Astrocyte of the cerebellum (primary cell): ENCODE results near the gene OTULIN.

ENCODE experiments used
- DNase-seq: peaks from one replicate; pipeline ENCODE4 v3.0.0-alpha.2; 2011; ENCODE audit warnings: low read depth
- H3K4me3 ChIP-seq: 2 replicates; pipeline ENCODE4 v1.5.1; 2011; ENCODE audit warnings: mild to moderate bottlenecking, low read depth, low read length, moderate library complexity
- in situ Hi-C: cut with HindIII; loops from 2 replicates; pipeline ENCODE4 v1.10.0; 2017; ENCODE audit warnings: low sequenced_read_pairs
- TF ChIP-seq, protein P1 (sequence below): IDR thresholded peaks from 2 replicates; pipeline ENCODE4 v1.5.1; 2012; ENCODE audit warnings: low read length, low read depth, moderate library complexity, mild to moderate bottlenecking; ENCODE audit errors: missing control alignments

OTULIN gene

DNA sequence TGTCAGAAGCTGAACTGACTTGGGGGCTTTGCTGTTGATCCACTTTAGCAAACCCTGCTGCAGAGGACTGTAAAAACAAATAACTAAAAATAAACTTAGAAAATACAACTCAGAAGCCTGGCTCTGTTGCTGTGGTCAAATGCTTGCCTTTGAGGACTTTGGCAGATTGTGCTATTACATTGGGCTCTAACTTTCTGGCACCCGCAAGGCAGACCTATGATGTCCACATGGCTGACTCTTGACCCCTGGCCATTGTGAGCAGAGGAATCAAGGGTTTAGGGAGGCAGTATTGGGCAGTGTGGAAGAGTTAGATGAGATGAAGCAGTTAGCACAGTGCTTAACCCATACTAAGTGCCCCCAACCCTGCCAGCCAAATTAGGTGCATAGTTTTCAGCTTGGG lies 34.0 kb downstream of the OTULIN start:
- no peak for DNase-seq
- H3K4me3 ChIP-seq: no peak overlapping the region
- in situ Hi-C loops: no loop called here
- TF ChIP-seq, protein P1, sequence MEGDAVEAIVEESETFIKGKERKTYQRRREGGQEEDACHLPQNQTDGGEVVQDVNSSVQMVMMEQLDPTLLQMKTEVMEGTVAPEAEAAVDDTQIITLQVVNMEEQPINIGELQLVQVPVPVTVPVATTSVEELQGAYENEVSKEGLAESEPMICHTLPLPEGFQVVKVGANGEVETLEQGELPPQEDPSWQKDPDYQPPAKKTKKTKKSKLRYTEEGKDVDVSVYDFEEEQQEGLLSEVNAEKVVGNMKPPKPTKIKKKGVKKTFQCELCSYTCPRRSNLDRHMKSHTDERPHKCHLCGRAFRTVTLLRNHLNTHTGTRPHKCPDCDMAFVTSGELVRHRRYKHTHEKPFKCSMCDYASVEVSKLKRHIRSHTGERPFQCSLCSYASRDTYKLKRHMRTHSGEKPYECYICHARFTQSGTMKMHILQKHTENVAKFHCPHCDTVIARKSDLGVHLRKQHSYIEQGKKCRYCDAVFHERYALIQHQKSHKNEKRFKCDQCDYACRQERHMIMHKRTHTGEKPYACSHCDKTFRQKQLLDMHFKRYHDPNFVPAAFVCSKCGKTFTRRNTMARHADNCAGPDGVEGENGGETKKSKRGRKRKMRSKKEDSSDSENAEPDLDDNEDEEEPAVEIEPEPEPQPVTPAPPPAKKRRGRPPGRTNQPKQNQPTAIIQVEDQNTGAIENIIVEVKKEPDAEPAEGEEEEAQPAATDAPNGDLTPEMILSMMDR: no peak

DNA sequence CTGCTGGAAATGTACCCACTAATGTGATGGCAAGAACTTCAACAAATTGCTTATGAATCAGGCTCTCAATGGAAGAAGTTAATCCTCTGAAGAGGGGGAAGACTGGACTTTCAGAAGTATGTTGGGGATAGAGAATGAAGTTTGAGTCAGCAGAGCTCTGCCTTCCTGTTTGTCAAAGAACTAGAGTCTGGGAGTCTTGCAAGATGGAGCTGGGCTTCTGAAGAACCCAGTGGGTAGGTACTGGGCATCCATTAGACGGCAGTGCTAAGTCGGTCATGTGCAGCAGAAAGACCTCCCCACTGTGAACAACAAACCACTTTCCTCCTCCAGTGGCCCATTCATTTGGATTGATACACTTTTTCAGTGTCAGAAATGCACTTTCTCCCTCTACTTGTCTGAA lies 34.6 kb downstream of the OTULIN start:
- no peak for DNase-seq
- TF ChIP-seq, protein P1: no peak
- in situ Hi-C loops: no loop called here
- H3K4me3 ChIP-seq: no peak overlapping the region

DNA sequence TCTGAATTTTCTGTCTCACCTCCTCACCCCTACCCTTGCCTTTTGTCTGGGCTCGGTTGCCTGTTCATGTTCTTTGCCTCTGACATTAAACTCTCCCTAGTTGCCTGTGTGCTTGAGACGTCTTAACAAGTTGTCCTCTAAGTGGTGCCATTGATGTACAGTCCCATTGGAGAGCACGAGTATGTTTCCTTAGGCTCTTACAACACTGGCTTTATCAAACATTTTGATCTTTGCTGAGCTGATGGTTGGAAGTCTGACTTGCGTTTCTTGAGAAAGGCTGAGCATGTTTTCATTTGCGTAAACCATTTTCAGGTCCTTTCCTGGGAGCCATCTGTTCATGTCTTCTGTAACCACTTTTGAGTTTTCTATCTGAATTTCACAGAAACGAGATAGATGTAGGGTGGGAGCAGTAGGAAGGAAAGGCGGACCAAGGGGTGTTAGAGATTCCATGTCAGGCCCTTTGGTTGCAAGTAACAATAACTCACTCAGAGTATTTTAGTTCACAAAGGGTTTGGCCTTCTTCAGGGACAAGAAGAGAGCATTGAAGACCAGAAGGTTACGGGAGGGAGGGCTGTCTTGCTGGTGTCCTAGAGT lies 35.4 kb downstream of the OTULIN start:
- H3K4me3 ChIP-seq: no peak overlapping the region
- TF ChIP-seq, protein P1: no peak
- in situ Hi-C loops: no loop called here
- DNase-seq: no peak

DNA sequence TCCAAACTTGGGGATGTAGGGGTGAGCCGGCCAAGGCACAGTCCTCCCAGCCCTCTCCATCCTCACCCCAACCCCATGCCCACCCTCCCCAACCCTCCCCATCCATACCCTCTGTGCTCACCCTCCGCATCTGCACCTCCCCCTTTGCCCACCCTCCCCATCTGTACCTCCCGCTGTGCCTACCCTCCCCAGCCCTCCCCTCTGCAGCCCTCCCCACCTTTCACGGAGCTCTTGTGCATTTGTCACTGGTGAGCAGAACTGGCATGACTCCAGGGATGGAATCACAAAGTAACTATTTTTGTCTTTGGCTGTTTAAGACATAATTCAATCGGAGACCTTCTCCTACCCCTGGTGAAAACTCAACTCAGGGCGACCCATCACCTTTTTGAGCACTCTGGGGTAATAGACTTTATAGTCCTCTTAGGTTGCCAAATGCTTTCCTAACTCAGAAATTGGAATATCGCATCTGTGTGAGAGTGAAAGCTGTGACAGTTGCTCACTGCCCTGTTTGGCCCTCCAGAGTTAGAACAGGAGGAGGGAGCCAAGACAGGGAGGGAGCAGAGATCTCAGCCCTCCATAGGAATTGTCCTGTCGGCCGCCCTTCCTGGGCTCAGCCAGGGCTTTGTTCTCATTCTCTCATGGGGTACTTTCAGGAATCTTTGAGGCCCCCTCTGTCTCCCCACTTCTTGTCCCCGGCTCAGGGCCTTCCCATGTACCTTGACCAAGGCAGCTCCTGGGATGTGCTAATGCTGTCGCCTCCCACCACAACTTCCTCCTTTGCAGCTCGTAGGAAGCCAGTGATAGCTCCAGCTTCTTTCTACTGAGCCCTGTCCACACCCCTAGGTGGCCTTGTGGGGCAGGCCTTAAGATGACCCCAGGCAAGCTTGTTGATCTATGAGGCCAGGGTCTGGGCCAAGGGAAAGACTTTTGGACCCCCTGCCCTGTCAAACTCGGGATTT lies 36.2 kb downstream of the OTULIN start:
- no peak for DNase-seq
- no peak overlapping the region for H3K4me3 ChIP-seq
- TF ChIP-seq, protein P1: no peak
- in situ Hi-C loops: no loop called here

DNA sequence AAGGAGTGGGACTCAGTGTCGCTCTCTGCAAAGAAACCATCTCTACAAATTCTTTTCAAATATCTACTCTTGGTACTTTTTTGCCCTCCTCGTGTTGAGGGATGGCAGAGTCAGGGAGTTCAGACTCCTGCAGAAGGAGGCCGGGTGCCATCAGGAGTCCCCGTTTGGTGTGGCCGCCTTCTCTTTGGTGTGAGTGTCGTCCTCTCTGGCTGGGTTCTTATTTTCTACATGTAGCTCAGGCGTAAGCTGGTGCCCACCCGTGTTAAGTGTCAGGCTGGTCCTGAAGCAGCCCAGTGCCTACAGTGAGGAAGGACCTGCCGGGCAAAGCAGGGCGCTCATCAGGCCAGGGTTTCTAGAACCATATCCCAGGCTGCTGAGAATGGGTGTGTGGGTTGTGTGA lies 37.0 kb downstream of the OTULIN start:
- TF ChIP-seq, protein P1: no peak
- no peak for DNase-seq
- no peak overlapping the region for H3K4me3 ChIP-seq
- in situ Hi-C loops: no loop called here

DNA sequence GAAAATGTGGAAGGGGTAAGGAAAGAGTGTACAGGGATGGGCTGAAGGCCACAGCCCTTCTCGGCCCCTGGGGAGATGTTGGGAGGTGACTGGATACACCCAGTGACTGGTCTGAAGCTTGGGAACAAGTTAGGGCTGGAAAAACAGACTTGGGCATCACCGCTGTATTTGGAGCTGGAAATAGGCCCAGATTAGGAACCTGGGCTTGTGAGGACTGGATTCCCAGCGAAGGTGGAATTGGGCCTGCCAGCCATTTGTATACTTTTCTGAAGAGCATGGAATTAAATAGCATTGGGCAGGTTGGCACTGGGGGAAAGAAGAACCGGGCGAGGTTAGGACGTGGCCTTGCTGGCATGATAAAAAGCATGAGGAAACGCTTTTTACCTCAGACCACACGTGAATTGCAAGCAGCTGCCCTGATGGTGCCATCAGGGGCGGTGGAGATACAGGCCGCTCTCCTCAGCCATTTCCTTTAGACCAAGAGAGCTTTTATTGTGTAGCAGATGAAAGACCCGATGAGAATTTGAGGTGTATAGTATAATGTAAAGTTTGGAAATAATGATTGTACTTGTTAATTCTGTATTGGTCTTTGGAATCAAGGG lies 37.8 kb downstream of the OTULIN start:
- no peak for DNase-seq
- in situ Hi-C loops: no loop called here
- TF ChIP-seq, protein P1: no peak

More for the DNA sequence above, 37.8 kb downstream of the OTULIN start:
- no peak overlapping the region for H3K4me3 ChIP-seq
